Activated CD4-positive, alpha-beta T cell treated with anti-CD3 and anti-CD28 coated beads for 36 hours (primary cell): ENCODE data around the gene PUS10. TPM values are rescaled to one million over a fixed set of nuclear protein-coding genes. Genes with fewer than 3 reads are reported as not detected.

Source experiments
- ATAC-seq: fragments of 200-7000 bp; cut with Tn5 transposase; one replicate; pipeline ENCODE4 v1.10.0; 2021; ENCODE audit warnings: mild to moderate bottlenecking, moderate library complexity
- CTCF ChIA-PET: fragments of 350-600 bp; sonication (Branson Sonifier 250); formaldehyde crosslinking; loops from one replicate; lab custom pipeline; 2021; ENCODE audit warnings: antibody characterized with exemption; lab: Charles Lee
- POLR2A ChIA-PET: fragments of 350-600 bp; sonication (Branson Sonifier 250); formaldehyde crosslinking; loops from one replicate; lab custom pipeline; 2021; ENCODE audit warnings: antibody characterized with exemption, inconsistent platforms; lab: Charles Lee
- DNase-seq: peaks from one replicate; pipeline ENCODE4 v3.0.0-alpha.2; 2020
- H3K27ac Mint-ChIP-seq: one replicate; pipeline ENCODE4 v1.8.0; 2021; ENCODE audit warnings: mixed read lengths
- H3K27me3 Mint-ChIP-seq: one replicate; pipeline ENCODE4 v1.8.0; 2021; ENCODE audit warnings: mixed read lengths
- H3K36me3 Mint-ChIP-seq: one replicate; pipeline ENCODE4 v1.8.0; 2021; ENCODE audit warnings: low read depth, mixed read lengths
- H3K4me1 Mint-ChIP-seq: one replicate; pipeline ENCODE4 v1.8.0; 2021; ENCODE audit warnings: mixed read lengths
- H3K4me3 Mint-ChIP-seq: one replicate; pipeline ENCODE4 v1.8.0; 2021; ENCODE audit warnings: mild to moderate bottlenecking, moderate library complexity, mixed read lengths
- H3K9me3 Mint-ChIP-seq: one replicate; pipeline ENCODE4 v1.8.0; 2021; ENCODE audit warnings: low read depth, mixed read lengths
- intact Hi-C, 2 experiments: fragments of 100-400 bp; cut with DNase I in 1 of 2; cut with micrococcal nuclease in 1 of 2; formaldehyde crosslinking; loops; one replicate each; pipeline versions ENCODE4 v1.14.2 to v1.15.1; 2022 to 2024; cut with DNase I, micrococcal nuclease
- total RNA-seq, 2 experiments: library from RNA; stranded (reverse); gene quantifications; one replicate each; pipeline ENCODE4 v1.2.3, GENCODE V29; 2021

Gene PUS10
- total RNA-seq, 2 experiments from 2014 or later: 8.5 to 8.9 TPM

GRCh38 chr2:60972889-60973656 is 45.0 kb downstream of the PUS10 start:
- peaks cover 41% of the 10 kb centered on the region for H3K4me1 Mint-ChIP-seq
- intact Hi-C loops: no loop called here
- no peak for DNase-seq

GRCh38 chr2:60966507-60967405 is 51.3 kb downstream of the PUS10 start:
- ATAC-seq: no peak
- Mint-ChIP-seq H3K4me3 (peak overlapping the region; percentile 6), H3K9me3 (no peaks in the 10 kb centered on the region), H3K36me3 (peaks cover 4% of the 10 kb centered on the region), H3K4me1 (peaks cover 45% of the 10 kb centered on the region), H3K27me3 (no peaks in the 10 kb centered on the region), H3K27ac (peak overlapping the region; percentile 74)
- CTCF ChIA-PET: interaction anchor here (0.6 to 1.6 kb wide), 6 partner anchors 25 to 1317 kb away, joined by 3 to 6 read pairs (median 3); no protein-coding TSS in a partner anchor
- no peak for DNase-seq
- intact Hi-C loops: no loop called here
- POLR2A ChIA-PET: no interaction called here

More at GRCh38 chr2:60972889-60973656, 45.0 kb downstream of the PUS10 start:
- H3K36me3 Mint-ChIP-seq: peaks cover 2% of the 10 kb centered on the region
- no peak for ATAC-seq
- H3K4me3 Mint-ChIP-seq: no peak overlapping the region
- H3K27me3 Mint-ChIP-seq: no peaks in the 10 kb centered on the region
- no peak overlapping the region for H3K27ac Mint-ChIP-seq
- no peaks in the 10 kb centered on the region for H3K9me3 Mint-ChIP-seq
- CTCF ChIA-PET: interaction anchor here (0.8 to 3.4 kb wide), 4 partner anchors 9 to 166 kb away, joined by 3 to 22 read pairs (median 4); no protein-coding TSS in a partner anchor
- POLR2A ChIA-PET: no interaction called here

DNA sequence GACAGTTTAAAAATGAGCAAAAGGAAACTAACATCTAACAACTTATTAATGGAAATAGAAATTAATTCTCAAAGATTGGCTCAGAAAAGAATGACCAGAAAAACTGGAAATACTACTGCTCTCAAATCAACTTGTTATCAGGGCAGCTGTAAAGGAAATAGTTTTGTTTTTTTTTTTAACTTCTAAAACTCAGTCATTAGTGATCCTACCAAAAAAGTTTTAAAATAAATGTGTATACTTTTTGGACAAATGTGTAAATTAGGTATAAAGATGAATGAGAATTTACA is 52.6 kb downstream of the PUS10 start:
- CTCF ChIA-PET: interaction anchor here (0.8 to 3.9 kb wide), 8 partner anchors 10 to 161 kb away, joined by 3 to 22 read pairs (median 5); no protein-coding TSS in a partner anchor
- POLR2A ChIA-PET: interaction anchor here (0.6 kb wide), 1 partner anchor 32 kb away, joined by 5 read pairs; no protein-coding TSS in a partner anchor

GRCh38 chr2:60964651-60965498 is 53.2 kb downstream of the PUS10 start:
- no peak for ATAC-seq
- ChIA-PET POLR2A (interaction anchor here (0.6 kb wide), 1 partner anchor 31 kb away, joined by 5 read pairs; no protein-coding TSS in a partner anchor), CTCF (interaction anchor here (0.5 to 3.9 kb wide), 14 partner anchors 9 to 730 kb away, joined by 3 to 22 read pairs (median 3); no protein-coding TSS in a partner anchor)
- Mint-ChIP-seq H3K36me3 (peaks cover 4% of the 10 kb centered on the region), H3K4me1 (peaks cover 38% of the 10 kb centered on the region), H3K27me3 (no peaks in the 10 kb centered on the region), H3K9me3 (no peaks in the 10 kb centered on the region), H3K27ac (peak overlapping the region; percentile 42), H3K4me3 (no peak overlapping the region)
- no peak for DNase-seq
- intact Hi-C loops: no loop called here

More for the DNA sequence above, 52.6 kb downstream of the PUS10 start:
- intact Hi-C loops: no loop called here
- ATAC-seq (no peak), DNase-seq (no peak)
- Mint-ChIP-seq H3K27me3 (no peaks in the 10 kb centered on the region), H3K9me3 (no peaks in the 10 kb centered on the region), H3K4me1 (peaks cover 38% of the 10 kb centered on the region), H3K27ac (peak overlapping the region; percentile 42), H3K4me3 (no peak overlapping the region), H3K36me3 (peaks cover 4% of the 10 kb centered on the region)

GRCh38 chr2:60963190-60963589 is 54.9 kb downstream of the PUS10 start:
- intact Hi-C loops: no loop called here
- no peak for DNase-seq
- H3K9me3 Mint-ChIP-seq: no peaks in the 10 kb centered on the region
- ChIA-PET CTCF (interaction anchor here (2.8 to 3.9 kb wide), 2 partner anchors 12 to 35 kb away, joined by 13 to 22 read pairs; no protein-coding TSS in a partner anchor), POLR2A (no interaction called here)
- H3K36me3 Mint-ChIP-seq: peaks cover 5% of the 10 kb centered on the region
- H3K27ac Mint-ChIP-seq: no peak overlapping the region
- H3K27me3 Mint-ChIP-seq: no peaks in the 10 kb centered on the region
- no peak for ATAC-seq
- no peak overlapping the region for H3K4me3 Mint-ChIP-seq
- H3K4me1 Mint-ChIP-seq: peaks cover 36% of the 10 kb centered on the region

- ATAC-seq: no peak
- intact Hi-C loops: no loop called here
- Mint-ChIP-seq H3K27ac (no peak overlapping the region), H3K9me3 (no peaks in the 10 kb centered on the region), H3K36me3 (peaks cover 5% of the 10 kb centered on the region), H3K4me1 (peaks cover 32% of the 10 kb centered on the region), H3K4me3 (no peak overlapping the region), H3K27me3 (no peaks in the 10 kb centered on the region)
- ChIA-PET POLR2A (no interaction called here), CTCF (interaction anchor here (3.9 kb wide), 1 partner anchor 12 kb away, joined by 22 read pairs; no protein-coding TSS in a partner anchor)
- no peak for DNase-seq
Observed at GRCh38 chr2:60962528-60962927, 55.5 kb downstream of the PUS10 start.

DNA sequence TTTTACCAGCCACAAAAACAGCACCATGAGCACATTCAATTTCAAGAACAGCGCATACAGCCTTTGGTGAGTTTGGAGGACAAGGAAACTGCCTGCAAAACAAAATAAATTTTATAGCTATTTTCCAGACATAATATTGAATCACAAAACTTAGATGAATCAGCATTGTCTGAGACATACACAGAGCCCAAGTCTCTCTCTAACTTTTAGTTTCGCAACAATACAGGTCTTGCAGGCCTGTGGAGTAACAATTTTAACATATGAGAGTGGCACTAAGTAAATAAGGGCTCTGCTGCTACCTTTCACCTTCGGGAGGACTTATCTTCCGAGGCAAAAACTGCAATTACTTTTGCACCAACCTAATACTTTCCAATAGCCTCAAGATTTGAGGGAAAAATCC is 56.6 kb downstream of the PUS10 start:
- Mint-ChIP-seq H3K4me3 (no peak overlapping the region), H3K27me3 (no peaks in the 10 kb centered on the region), H3K27ac (no peak overlapping the region), H3K9me3 (no peaks in the 10 kb centered on the region), H3K4me1 (peaks cover 21% of the 10 kb centered on the region), H3K36me3 (peaks cover 5% of the 10 kb centered on the region)
- CTCF ChIA-PET: interaction anchor here (1.0 kb wide), 1 partner anchor 17 kb away, joined by 3 read pairs; no protein-coding TSS in a partner anchor
- no peak for DNase-seq
- POLR2A ChIA-PET: no interaction called here
- intact Hi-C loops: no loop called here
- peak; percentile 39 for ATAC-seq

DNA sequence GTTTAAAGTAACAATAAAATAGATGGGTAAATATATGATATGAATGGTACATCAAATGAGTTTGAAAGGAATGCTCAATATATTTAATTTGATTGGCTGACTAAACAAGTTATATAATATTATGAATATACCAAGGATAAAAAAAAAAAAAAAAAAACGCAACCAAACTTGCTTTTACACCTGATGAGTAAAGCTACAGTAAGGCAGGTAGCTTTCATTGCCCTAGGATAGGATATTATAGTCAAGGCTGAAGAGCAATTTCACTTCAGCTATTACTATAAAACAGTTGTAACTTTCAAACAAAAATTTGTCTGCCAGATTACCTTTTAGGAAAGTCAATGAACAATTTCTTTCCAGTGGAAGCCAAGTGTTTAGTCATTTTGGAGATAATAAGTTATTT is 57.3 kb downstream of the PUS10 start:
- H3K4me3 Mint-ChIP-seq: no peak overlapping the region
- peaks cover 5% of the 10 kb centered on the region for H3K36me3 Mint-ChIP-seq
- DNase-seq (no peak), ATAC-seq (no peak)
- peaks cover 15% of the 10 kb centered on the region for H3K4me1 Mint-ChIP-seq
- ChIA-PET POLR2A (interaction anchor here (0.7 kb wide), 1 partner anchor 15 kb away, joined by 10 read pairs; no protein-coding TSS in a partner anchor), CTCF (interaction anchor here (0.6 to 1.2 kb wide), 4 partner anchors 16 to 37 kb away, joined by 3 read pairs; no protein-coding TSS in a partner anchor)
- H3K27me3 Mint-ChIP-seq: no peaks in the 10 kb centered on the region
- intact Hi-C loops: no loop called here
- no peaks in the 10 kb centered on the region for H3K9me3 Mint-ChIP-seq
- no peak overlapping the region for H3K27ac Mint-ChIP-seq

GRCh38 chr2:60959501-60959900 is 58.6 kb downstream of the PUS10 start:
- CTCF ChIA-PET: interaction anchor here (0.6 kb wide), 1 partner anchor 147 kb away, joined by 4 read pairs; no protein-coding TSS in a partner anchor
- H3K27ac Mint-ChIP-seq: no peak overlapping the region
- DNase-seq (no peak), ATAC-seq (no peak)
- peaks cover 5% of the 10 kb centered on the region for H3K4me1 Mint-ChIP-seq
- POLR2A ChIA-PET: no interaction called here
- H3K9me3 Mint-ChIP-seq: no peaks in the 10 kb centered on the region
- H3K27me3 Mint-ChIP-seq: no peaks in the 10 kb centered on the region
- no peak overlapping the region for H3K4me3 Mint-ChIP-seq
- intact Hi-C loops: no loop called here
- H3K36me3 Mint-ChIP-seq: peaks cover 2% of the 10 kb centered on the region

DNA sequence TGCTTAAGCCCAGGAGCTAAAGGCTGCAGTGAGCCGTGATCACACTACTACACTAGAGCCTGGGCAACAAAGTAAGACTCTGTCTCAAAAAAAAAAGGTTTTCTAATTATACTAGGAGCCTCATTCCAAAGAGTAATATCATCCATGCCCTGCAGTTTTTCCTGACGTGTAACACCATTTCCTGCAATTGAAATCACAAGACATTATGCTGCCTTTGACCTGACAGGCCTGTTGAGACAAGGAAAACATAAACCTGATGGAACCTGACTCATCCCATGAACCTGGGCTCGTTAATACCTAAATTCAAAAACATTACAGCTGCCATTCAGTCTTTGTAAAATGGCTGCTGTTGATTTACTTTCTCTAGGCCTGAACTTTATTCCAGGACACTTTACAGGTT is 59.3 kb downstream of the PUS10 start:
- Mint-ChIP-seq H3K9me3 (no peaks in the 10 kb centered on the region), H3K4me3 (no peak overlapping the region), H3K27ac (no peak overlapping the region), H3K27me3 (no peaks in the 10 kb centered on the region), H3K4me1 (peaks cover 9% of the 10 kb centered on the region), H3K36me3 (peaks cover 7% of the 10 kb centered on the region)
- DNase-seq (no peak), ATAC-seq (no peak)
- ChIA-PET POLR2A (no interaction called here), CTCF (interaction anchor here (0.6 to 1.4 kb wide), 3 partner anchors 14 to 153 kb away, joined by 3 to 5 read pairs (median 5); no protein-coding TSS in a partner anchor)
- intact Hi-C loops: no loop called here
